NCI-H2171 (cell line): ENCODE results near the gene VGLL3.
"Not testable (repeated sequence)": the region's sequence is repeated elsewhere in the genome, so short reads cannot be mapped to it uniquely, and the experiment has no call there.

ENCODE experiments used
- DNase-seq: peaks from one replicate; lab custom pipeline; 2025; lab: John Stamatoyannopoulos, UW

VGLL3 gene

GRCh38 chr3:86990734-86991481 lies at the start of gene VGLL3:
Gene VGLL3 (minus strand): TSS chr3:86991149. CDS start chr3:86990743, 406 bp downstream.
- no peak for DNase-seq

GRCh38 chr3:87037652-87038051 lies 46.7 kb upstream of the VGLL3 start:
- DNase-seq = no peak

GRCh38 chr3:87036671-87037070 lies 45.7 kb upstream of the VGLL3 start:
- no peak for DNase-seq

- no peak for DNase-seq
Measured at GRCh38 chr3:87035339-87035738, 44.4 kb upstream of the VGLL3 start.

- no peak for DNase-seq
Measured at GRCh38 chr3:87033205-87033604, 42.3 kb upstream of the VGLL3 start.

- no peak for DNase-seq
Measured at GRCh38 chr3:87025661-87026645, 35.0 kb upstream of the VGLL3 start.

GRCh38 chr3:87017370-87017769 lies 26.4 kb upstream of the VGLL3 start:
- DNase-seq = not testable (repeated sequence)

- DNase-seq = no peak
Measured at GRCh38 chr3:87009271-87009670, 18.3 kb upstream of the VGLL3 start.

GRCh38 chr3:87006844-87007439 lies 16.0 kb upstream of the VGLL3 start:
- no peak for DNase-seq

- DNase-seq = no peak
Measured at GRCh38 chr3:87004883-87005282, 13.9 kb upstream of the VGLL3 start.

GRCh38 chr3:87002346-87002745 lies 11.4 kb upstream of the VGLL3 start:
- DNase-seq = no peak

- DNase-seq = no peak
Measured at GRCh38 chr3:87001473-87002098, 10.6 kb upstream of the VGLL3 start.

GRCh38 chr3:87000940-87001339 lies 10.0 kb upstream of the VGLL3 start:
- DNase-seq = no peak

- DNase-seq = no peak
Measured at GRCh38 chr3:86998569-86998968, 7.6 kb upstream of the VGLL3 start.

GRCh38 chr3:86996261-86996955 lies 5.5 kb upstream of the VGLL3 start:
- no peak for DNase-seq

GRCh38 chr3:86995537-86995936 lies 4.6 kb upstream of the VGLL3 start:
- DNase-seq = no peak

- no peak for DNase-seq
Measured at GRCh38 chr3:86993704-86994103, 2.8 kb upstream of the VGLL3 start.

GRCh38 chr3:86991840-86992435 lies 989 bp upstream of the VGLL3 start:
- DNase-seq = no peak

GRCh38 chr3:86991482-86991815 lies 500 bp upstream of the VGLL3 start:
- DNase-seq = no peak

- no peak for DNase-seq
Measured at GRCh38 chr3:86990012-86990733, 776 bp downstream of the VGLL3 start.

- DNase-seq = no peak
Measured at GRCh38 chr3:86989611-86990010, 1.3 kb downstream of the VGLL3 start.
